Germinal center (tissue), 1 donor: ENCODE data around the gene NXPH4.

Experiments used
- DNase-seq: peaks from one replicate; pipeline ENCODE4 v3.0.0; 2012; ENCODE audit warnings: mixed read lengths, low spot score

NXPH4 gene

DNA sequence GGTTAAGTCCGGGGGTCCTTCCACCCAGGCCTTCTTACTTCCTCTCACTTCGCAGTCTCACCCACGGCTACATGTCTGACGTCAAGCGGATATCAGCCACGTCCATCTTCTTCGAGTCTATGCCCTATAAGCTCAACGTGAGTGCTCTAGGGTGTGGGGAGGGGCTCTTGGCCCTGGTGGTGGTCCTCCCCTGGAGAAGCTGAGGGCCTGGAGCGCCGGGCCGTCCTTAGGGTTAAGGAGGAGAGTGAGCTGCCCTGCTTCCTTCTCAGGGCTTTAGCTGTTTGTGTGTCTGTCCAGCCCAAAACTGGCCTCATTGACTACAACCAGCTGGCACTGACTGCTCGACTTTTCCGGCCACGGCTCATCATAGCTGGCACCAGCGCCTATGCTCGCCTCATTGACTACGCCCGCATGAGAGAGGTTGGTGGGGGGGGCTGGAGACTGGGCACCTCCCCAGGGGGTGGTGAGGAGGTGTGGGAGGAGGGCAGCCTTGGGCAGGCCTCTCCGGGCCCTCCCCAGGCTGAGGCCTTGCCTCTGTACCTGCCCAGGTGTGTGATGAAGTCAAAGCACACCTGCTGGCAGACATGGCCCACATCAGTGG lies 15.7 kb downstream of the NXPH4 start:
- no peak for DNase-seq

DNA sequence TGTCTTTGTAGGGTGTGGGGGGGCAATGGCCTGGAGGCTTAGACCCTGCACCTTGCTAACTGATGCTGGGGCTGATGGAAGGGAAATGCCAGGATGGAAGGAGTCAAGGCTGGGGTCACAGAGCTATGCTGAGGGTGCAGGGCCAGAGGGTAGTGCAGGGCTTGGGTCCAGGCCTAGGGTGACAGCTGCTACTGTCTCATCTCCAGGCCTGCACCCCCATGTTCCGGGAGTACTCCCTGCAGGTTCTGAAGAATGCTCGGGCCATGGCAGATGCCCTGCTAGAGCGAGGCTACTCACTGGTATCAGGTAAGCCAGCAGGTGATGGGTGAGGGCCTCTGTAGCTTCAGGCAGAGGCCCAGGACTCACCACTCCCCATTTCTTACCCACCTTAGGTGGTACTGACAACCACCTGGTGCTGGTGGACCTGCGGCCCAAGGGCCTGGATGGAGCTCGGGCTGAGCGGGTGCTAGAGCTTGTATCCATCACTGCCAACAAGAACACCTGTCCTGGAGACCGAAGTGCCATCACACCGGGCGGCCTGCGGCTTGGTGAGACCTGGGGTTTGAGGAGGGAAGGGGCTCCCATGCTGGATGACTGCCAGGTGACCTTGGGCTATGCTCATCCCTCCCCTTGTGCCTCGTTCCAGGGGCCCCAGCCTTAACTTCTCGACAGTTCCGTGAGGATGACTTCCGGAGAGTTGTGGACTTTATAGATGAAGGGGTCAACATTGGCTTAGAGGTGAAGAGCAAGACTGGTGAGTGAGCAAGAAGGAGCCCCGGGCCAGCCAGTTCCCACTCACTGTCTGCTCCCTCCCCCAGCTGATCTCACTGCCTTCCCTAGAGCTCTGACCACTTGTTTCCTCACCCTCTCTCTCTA lies 17.0 kb downstream of the NXPH4 start:
- no peak for DNase-seq

DNA sequence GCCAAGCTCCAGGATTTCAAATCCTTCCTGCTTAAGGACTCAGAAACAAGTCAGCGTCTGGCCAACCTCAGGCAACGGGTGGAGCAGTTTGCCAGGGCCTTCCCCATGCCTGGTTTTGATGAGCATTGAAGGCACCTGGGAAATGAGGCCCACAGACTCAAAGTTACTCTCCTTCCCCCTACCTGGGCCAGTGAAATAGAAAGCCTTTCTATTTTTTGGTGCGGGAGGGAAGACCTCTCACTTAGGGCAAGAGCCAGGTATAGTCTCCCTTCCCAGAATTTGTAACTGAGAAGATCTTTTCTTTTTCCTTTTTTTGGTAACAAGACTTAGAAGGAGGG lies 17.6 kb downstream of the NXPH4 start:
- DNase-seq: no peak

DNA sequence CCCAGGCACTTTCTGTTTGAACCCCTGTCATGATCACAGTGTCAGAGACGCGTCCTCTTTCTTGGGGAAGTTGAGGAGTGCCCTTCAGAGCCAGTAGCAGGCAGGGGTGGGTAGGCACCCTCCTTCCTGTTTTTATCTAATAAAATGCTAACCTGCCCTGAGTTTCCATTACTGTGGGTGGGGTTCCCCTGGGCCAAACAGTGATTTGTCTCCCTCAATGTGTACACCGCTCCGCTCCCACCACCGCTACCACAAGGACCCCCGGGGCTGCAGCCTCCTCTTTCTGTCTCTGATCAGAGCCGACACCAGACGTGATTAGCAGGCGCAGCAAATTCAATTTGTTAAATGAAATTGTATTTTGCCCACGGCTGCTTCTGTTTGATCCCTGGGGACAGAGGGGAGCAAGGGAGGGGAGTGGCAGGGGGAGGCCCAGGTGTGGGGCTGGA lies 18.0 kb downstream of the NXPH4 start:
- DNase-seq: no peak

DNA sequence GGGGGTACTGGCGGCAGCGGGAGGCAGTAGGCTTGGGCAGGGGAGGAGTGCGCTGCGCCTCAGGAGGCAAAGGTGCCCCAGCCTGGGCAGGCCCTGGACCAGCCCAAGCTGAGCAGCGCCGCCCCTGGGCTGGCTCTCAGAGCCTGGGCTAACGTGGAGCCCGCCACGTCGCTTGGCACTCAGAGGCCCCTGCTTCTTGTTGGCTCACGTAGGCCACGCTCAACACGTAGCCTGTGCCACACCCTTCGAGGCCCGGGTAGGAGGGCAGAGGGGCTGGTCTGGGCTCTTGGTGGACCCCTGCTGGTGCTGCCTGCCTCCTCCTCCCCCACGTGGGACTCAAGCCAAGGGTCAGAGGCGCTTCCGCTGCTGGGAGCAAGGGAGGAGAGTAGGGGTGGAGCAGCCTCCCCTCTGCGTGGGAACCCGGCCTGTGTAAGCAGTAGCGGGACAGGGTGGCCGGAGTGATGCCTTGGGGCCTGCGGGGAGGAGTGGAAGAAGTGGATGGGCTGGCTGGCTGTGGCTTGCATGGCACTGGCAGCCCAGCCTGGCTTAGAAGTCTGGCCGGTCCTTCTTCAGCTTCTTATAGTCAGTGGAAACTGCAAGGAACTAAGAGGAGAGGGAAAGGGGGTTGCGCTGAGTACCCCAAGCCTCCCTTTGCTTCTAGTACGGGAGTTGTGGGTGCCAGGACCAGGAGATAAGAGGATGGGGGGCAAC lies 18.6 kb downstream of the NXPH4 start:
- no peak for DNase-seq

DNA sequence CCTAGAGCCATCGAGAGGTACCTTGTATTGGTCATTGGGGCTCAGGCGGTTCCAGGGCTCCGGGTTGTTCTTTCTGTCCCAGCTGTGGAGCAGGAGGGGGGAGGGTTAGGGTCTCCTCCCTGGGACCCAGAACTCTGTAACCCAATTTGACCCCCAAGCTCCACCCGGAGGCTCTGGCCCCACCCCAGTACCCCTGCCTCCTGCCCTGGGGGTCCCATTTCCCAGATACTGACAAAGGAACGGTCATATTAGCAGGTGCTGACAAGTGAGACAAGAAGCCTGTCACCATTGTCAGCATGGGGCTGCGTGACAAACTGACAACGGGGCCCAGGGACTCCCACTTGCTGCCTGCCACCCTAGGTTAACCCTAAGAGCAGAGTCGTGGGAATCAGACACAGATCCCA lies 19.1 kb downstream of the NXPH4 start:
- DNase-seq: no peak

DNA sequence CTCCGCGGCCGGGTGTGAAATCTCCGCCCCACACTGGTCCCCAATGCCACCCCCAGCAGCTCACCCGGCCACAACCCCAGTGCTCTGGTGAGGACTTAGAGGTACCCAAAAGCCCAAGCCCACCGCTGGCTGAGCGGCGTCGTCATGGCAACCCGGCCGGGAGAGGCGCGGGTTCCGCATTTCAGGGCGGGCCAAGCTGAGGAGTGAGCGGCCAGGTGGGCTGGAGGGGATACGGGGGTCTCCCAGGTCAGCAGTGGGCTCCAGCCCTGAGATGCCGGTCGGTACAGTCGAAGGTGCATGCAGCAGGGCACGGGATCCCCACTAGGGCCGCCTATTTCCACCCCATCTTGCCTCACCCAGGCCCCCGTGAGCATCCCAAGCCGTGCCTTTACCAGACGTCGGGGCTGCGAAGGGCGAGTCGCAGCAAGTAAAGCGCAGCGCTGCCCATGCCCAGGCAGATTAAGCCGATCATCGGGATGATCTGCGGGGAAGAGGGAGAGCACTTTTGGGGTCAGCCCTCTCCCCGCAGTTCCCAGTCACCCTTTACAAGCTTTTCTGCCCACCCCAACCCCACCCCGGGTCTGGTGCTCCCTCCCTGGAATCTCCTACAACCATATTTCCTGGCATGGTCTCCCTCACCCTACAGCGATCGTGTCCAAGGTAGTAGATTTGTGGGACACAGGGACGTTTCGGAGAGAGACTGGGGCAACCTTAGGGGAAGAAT lies 19.8 kb downstream of the NXPH4 start:
- DNase-seq: no peak

DNA sequence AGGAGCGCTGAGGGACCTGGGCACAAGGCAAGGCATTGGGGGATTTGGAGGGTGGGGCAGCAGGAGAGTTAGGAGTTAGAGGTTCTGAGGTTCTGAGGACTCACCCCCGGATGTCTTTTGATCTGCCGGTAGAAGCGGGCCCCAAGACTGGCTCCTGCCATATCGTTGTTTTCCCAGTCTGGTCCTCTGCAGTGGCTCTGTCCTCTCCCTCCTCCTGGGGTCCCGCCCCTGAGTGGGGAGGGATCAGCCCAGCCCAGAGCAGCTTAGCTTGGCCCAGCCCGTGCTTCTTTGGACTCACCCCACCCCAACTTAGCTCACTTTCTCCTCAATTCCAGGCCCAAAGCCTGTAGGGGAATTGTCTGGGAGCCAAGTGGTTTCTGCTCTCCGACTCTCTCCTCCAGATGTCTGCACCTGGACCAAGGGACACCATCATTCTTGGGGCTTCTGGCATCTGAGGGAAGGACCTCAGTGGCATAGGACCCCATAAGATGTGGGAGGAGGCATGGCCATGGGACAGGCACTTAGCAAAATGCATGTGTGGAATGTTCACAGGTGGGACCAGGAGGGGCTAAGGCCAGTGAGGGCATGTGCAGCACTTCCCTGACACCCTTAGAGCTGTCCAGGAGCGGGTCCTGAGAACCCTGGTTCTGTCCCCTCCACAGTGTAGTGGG lies 20.5 kb downstream of the NXPH4 start:
- no peak for DNase-seq

DNA sequence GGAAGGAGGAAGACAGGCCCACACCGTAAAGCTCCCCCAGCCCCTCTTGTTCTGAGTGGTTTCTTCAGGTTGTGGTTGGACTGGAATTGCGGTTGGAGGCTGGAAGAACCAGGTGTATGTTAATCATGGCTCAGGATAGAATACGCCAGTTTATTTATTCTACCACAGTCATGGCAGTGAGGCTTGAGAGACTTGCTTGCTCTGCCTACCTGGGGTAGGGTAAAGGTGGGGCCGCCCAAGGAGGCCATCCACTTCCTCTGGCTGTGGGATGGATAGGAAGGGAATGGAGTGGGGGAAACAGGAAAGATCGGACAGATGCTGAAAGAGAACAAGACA lies 21.0 kb downstream of the NXPH4 start:
- no peak for DNase-seq

DNA sequence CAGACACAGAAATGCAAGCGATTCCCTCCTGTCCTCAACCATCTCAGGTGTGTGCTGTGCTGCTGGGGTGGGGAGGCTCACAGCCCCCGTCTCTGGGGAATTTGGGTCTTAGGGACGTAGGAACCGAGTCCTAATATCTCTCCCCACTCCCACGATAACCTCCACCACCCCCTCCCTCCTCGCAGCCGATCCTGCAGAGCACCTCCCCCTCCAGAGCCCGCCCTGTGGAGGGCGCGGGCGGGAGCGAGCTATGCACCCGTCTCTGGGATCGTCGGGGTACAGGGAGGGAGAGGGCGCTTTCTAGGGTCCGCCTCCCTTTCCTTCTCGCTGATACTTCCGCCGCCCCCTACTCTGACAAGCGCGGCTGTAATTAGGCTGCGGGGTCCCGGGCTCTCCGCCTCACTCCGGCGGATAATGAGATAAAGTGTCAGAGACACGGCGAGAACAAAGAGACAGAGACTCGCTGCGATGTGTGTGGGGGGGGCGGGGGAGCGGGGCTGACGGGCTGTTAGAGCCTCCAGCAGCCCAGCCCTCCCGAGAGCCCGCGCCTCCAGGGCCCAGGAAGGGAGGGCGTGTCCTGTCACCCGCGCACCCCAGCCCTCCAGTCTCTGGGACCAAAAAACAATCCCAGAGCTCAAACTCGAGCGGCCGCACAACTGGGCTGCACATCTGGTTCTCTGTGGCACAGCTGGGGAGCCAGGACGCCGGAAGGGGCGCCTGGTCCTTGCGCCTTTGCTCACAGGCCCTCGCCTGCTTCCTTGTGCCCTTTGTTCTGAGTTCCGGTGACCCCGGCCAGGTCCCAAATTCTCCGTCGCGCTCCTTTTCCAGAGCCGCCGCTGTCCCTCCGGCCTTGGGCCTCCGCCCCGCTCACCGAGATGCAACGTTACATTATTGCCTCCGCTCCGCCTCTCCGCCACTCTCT lies 21.6 kb downstream of the NXPH4 start:
- no peak for DNase-seq

DNA sequence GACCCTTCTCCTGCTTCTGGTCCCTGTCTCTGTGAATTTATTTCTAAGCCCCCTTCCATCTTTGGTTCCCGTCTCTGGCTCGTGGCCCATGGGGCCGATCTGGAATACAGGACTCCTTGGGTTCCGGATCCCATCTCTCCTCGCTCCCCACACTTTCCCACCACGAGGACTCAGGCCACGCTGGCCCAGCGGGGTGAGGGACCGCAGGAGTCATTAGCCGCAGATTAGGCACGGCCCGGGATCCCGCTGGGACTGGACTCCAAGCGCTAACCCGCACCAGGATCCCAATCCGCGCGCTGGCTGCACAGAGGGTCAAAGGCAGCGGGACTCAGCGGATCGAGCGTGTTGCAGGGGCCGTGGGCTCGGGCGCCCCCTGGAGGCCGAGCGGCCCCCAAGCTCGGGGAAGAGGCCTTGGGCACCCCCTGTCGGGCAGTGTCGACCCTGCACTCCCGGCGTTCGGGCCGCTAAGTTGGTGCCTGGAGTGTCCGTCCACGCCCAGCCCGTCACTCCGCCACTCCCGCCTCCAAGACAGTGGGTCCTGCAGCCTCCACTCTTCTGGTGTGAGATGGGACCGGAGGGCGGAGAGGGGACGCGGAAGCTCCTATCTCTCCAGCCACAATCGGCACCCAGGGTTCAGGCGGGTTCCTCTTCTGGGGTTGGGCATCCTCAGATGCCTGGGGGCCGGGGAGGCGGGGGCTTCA lies 22.4 kb downstream of the NXPH4 start:
- DNase-seq: peak; percentile 93

DNA sequence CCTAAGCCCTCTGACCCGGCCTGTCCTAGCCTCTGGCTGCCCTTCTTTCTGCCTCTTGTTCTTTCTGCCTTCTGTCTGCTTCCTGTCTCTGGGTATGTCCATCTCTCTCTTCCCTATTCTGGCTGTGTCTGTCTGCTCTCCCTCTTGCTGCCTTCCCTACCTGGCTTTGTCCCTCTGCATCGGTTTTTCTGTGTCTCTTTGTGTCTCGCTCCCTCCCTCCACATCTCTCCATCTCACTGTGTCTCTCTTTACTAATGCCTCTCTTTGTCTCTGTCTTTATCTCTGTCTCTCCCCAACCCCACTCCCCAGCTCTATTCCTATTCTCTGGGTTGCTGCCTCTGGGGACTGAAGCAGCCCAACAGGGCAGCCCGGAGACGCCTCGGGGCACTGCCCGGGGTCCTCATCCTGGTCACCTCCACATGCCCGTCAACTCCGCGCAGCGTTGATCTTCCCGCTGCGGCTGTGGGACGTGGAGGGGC lies 23.0 kb downstream of the NXPH4 start:
- DNase-seq: no peak

DNA sequence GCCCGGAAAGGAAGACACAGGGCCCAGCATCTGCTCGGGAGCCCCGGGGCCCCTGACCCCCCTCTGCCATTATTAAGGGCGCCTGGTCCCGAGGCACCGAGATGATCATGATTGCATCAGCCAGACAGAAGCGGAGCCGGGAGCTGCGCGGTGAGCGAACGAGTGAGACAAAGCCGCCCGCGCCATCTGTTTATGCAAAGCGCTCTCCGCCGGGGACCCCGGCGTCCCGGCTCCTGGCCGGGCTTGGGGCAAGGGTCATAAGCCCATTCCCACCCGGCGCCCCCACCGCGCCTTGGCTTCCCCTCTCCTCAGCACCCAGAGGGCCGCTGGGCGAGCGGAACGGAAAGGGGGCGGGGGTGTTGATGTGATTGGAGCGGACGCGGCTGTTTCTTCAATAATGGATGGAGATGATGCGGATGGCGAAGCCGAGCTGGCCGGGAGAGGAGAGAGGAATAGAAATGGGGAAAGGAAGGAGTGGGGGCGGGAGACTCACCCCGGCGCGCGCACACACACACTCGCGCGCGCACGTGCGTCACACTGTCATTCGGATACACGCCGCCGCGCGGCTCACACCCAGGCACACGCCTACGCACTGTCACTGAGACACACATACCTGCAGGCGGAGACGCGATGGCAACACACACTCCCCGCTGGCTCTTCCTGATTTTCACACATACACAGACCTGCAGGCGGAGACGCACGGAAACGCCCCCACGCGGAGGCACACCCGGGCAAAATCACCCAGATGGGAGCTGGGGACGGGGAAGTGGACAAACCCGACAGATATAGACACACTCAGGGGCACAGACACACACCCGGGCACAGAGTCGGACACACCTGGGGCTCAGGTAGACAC lies 23.7 kb downstream of the NXPH4 start:
- DNase-seq: peak; percentile 74

DNA sequence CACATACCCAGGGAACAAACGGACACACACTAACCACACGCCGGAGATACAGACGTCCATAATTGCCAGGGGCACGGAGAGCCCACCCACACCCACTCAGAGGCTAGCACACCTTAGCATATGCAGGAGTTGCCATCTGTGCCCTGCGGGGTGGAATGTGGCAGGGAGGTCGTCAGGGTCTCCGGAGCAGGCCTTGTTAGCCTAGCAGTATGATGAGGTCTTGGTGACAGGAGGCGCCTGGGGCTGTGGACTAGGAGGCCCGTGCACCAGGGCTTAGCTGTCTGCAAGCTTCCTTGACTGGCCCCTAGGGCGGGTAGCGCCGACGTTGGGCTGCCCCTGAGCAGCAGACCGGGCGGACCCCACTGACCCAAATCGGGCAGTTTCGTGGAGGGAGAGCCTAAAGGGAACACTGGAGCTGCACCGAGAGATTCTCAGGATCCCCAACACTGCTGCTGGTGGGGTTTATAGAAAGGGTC lies 24.4 kb downstream of the NXPH4 start:
- no peak for DNase-seq

DNA sequence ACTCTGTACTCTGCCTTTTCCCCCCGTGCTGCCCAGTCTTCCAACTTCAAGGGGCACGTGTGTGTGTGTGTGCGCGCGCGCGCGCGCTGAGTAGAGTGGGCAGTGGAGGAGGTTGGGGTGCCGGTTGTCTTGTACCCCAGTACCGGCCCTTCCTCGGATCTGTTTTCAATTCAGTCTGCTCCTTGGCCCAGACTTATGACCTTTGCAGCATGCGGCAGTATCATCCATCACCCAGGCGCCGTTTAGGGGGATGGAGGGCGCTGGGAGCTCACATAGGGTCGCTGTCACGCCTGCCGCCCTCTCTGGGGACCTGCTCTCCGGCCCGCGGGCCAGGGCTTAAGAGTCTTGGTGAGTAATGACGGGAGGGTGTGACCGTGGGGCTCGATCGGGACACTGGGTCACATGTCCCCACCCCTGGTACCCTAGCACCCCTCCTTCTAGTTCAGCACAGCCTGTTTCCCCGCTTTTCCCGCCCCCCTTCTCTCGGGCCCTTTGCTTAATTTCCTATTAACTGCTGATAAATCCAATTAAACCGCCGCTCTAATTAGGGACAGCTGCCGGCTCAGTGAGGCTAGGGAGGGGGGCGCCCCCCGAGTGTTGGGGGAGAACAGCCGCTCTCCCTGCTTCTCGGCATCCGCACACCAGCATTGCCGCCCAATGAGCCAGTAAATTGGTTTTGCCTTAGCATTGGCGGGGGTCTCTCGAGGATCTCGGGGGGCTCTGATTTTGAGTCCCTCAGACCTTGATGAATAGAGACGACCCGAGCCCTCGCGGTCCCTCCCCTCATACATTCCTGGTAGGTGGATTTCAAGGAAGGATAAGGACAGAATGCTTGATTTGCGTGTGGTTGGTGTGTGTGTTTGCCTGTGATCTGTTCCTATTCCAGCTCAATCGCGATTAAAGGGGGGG lies 25.1 kb downstream of the NXPH4 start:
- no peak for DNase-seq

DNA sequence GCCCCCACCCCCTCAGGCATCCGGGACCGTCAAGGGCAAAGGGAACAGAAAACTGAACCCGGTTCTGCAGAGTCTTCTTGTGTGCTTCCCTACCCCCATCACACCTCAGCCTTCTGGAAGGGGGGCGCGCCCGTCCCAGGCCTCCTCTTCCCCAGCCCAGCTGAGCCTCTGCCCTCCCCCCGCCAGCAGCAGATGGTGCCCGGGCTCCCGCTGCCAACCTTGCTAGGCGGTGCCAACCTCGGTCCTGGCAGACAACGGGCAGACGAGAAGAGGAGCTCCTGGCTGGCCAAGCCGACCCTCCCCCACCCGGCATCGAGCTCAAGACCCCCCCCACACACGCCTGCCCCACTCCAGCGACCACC lies 25.7 kb downstream of the NXPH4 start:
- DNase-seq: no peak

DNA sequence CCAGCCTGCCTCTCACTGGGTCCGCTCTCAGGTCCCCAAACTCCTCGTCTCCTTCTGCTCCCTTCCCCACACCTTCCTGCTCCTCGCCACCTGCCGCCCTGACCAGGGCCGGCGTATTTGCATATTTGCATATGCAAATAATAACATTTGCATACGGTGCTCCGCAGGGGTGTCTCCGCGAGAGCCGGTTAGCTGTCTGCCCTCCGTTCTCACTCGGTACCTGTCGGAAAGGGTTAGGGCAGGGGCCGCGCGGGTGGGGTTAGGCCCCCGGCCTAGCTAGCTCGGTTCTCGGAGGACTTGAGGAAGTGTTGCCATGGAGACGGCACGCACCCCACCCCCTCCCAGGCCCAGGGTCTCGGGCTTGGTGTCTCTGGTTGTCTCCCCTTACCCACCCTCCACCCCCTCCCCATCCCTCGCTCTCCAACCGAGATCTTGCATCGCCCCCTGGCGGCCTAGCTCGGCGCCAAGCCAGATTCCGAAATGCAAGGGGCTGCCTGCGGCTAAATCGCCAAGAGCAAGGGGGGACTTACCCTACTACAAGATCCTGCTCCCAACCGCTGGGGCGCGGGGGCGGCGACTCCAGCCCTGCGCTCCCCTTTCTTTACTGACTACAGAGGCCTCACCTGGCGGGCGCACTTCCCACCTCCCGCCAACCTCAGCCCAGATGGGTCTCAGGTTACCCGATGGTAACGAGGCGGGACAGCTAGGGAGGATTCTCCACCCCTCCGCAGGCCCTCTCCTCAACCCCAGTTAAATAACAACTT lies 26.3 kb downstream of the NXPH4 start:
- peak; percentile 91 for DNase-seq
